H1 (cell line): ENCODE data around the gene PTBP3. TPM values are rescaled to one million over a fixed set of nuclear protein-coding genes. Genes with fewer than 3 reads are reported as not detected.

Experiments used
- CHD2 ChIP-seq: IDR thresholded peaks from 2 replicates; pipeline ENCODE4 v1.6.1; 2012; ENCODE audit warnings: low read length, improper control_type of control experiment
- EP300 ChIP-seq, 2 experiments: IDR thresholded peaks; 1 replicate in 1 of 2; 2 replicates in 1 of 2; pipeline ENCODE4 v1.6.1; 2011 to 2012; ENCODE audit warnings: low read depth in 2 of 2, low read length in 2 of 2, mild to moderate bottlenecking in 2 of 2, borderline replicate concordance in 1 of 2, inconsistent platforms in 1 of 2, moderate library complexity in 1 of 2
- SIN3A ChIP-seq, 2 experiments: IDR thresholded peaks in 1 of 2; conservative IDR thresholded peaks in 1 of 2; 2 replicates each; pipeline ENCODE4 v1.6.1; 2011 to 2012; ENCODE audit warnings: low read length in 2 of 2, improper control_type of control experiment in 1 of 2, low read depth in 1 of 2, mild to moderate bottlenecking in 1 of 2
- TBP ChIP-seq: IDR thresholded peaks from 2 replicates; pipeline ENCODE4 v1.6.1; 2011; ENCODE audit warnings: low read depth, low read length, improper control_type of control experiment
- polyA plus RNA-seq, 7 experiments: library from polyadenylated mRNA; depleted of rRNA in 3 of 7; stranded (reverse) in 5 of 7; unstranded in 2 of 7; fragments of >200 nt in 5 of 7; fragments of 200-250 nt in 2 of 7; gene quantifications; 1 replicate in 5 of 7; 2 replicates in 1 of 7; 4 replicates in 1 of 7; pipeline versions ENCODE4 v1.2.1 to v1.2.3, GENCODE V29; 2011 to 2013; ENCODE audit warnings: missing spikeins in 2 of 7, mixed read lengths in 2 of 7
- total RNA-seq: library from RNA; stranded (reverse); fragmentation: NEBNext Ultra II Directional; extraction: Animal tissue kit (Norgen Biotek cat#: 25700); gene quantifications from 2 replicates; pipeline ENCODE4 v1.2.1, GENCODE V29; 2021
- TF ChIP-seq, protein P1 (sequence below): IDR thresholded peaks from 2 replicates; pipeline ENCODE4 v1.6.1; 2012; ENCODE audit warnings: low read length, inconsistent platforms

Gene PTBP3
- total and polyA plus RNA-seq, 2 of the 8 experiments (the other 6 are each of a cell fraction or from before 2014, with no cell fraction given): 51.0 to 124 TPM

DNA sequence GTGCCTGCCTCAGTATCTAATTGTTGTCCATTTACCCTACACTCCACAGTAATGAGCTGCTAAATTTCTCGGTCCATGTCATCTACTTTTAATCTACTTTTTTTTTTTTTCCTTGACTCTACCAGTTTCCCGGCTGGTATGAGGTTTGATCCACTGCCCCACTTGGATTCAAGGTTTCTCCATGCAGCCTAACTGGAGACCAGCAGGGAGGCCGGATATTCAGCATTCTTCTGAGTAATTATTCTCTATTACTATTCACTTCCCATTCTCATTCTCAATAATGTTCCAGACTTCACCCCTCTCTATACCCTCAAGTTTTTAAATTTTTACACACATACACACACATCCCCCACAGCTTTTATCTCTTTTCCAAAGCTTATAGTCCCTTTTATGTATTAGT lies 107.3 kb downstream of the PTBP3 start (continued):
- TF ChIP-seq, protein P1, sequence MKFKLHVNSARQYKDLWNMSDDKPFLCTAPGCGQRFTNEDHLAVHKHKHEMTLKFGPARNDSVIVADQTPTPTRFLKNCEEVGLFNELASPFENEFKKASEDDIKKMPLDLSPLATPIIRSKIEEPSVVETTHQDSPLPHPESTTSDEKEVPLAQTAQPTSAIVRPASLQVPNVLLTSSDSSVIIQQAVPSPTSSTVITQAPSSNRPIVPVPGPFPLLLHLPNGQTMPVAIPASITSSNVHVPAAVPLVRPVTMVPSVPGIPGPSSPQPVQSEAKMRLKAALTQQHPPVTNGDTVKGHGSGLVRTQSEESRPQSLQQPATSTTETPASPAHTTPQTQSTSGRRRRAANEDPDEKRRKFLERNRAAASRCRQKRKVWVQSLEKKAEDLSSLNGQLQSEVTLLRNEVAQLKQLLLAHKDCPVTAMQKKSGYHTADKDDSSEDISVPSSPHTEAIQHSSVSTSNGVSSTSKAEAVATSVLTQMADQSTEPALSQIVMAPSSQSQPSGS: no peak
- no peak for TF ChIP-seq TBP
- TF ChIP-seq SIN3A (conservative IDR thresholded peaks at IDR 0.05 in 1 of 2, IDR thresholded peaks at IDR 0.05 in 1 of 2; ENCODE audit: low read depth in 1 of 2, low read length in 2 of 2): no peak
- no peak for TF ChIP-seq CHD2
- no peak for TF ChIP-seq EP300 (IDR thresholded peaks at IDR 0.05; ENCODE audit: borderline replicate concordance in 1 of 2, low read depth in 2 of 2, low read length in 2 of 2)
